ENCODE results near the gene SLC4A1AP. TPM values are rescaled to one million over a fixed set of nuclear protein-coding genes. Genes with fewer than 3 reads are reported as not detected.

SLC4A1AP gene
- total and polyA plus RNA-seq, 2 experiments from 2014 or later: 24.3 to 29.2 TPM

- Histone ChIP-seq H4K20me1 (replicated peaks; ENCODE audit: insufficient read depth) (no peaks in the 10 kb centered on the region), H3K4me2 (no peak overlapping the region), H3F3A (replicated peaks; ENCODE audit: low read depth) (no peaks in the 10 kb centered on the region; the same call in 1 of the 2 replicates), H3K36me3 (ENCODE audit: insufficient read depth) (no peaks in the 10 kb centered on the region), H3K4me1 (ENCODE audit: insufficient read depth) (0 out of 2 replicates have a peak, but pooled peaks cover 7% of the 10 kb centered on the region), H2AFZ (no peak overlapping the region), H3K27me3 (ENCODE audit: insufficient read depth) (peaks cover 26% of the 10 kb centered on the region; the same call in 1 of the 2 replicates), H3K9me2 (ENCODE audit: insufficient read depth) (no peaks in the 10 kb centered on the region), H3K27ac (ENCODE audit: low read depth) (no peak overlapping the region), H3K79me2 (replicated peaks; ENCODE audit: insufficient read depth) (no peaks in the 10 kb centered on the region), H3K4me3 (no peak overlapping the region)
- Mint-ChIP-seq H3K27me3 (ENCODE audit: insufficient read depth, low read depth, poor library complexity) (peaks cover 11% of the 10 kb centered on the region), H3K36me3 (ENCODE audit: low read depth) (no peaks in the 10 kb centered on the region; the same call in 2 of the 3 replicates), H3K4me3 (no peak overlapping the region; the same call in 2 of the 3 replicates), H3K4me1 (peaks cover 18% of the 10 kb centered on the region), H3K27ac (no peak overlapping the region), H3K9me3 (peaks cover 3% of the 10 kb centered on the region; the same call in 1 of the 3 replicates)
- DNase-seq (ENCODE audit: low spot score) (no peak), ATAC-seq (no peak)
- TF ChIP-seq JUNB (IDR thresholded peaks at IDR 0.05; ENCODE audit: unreplicated experiment) (no peak), REST (IDR thresholded peaks at IDR 0.05; ENCODE audit: unreplicated experiment) (no peak), ZNF462 (CRISPR knock-in tag; IDR thresholded peaks at IDR 0.05) (no peak), CREB1 (CRISPR knock-in tag; IDR thresholded peaks at IDR 0.05; ENCODE audit: low read depth) (no peak), ZNF114 (CRISPR knock-in tag; IDR thresholded peaks at IDR 0.05) (no peak), CTCF (conservative IDR thresholded peaks at IDR 0.05; ENCODE audit: low read depth in 2 of 2) (no peak), POLR2AphosphoS5 (IDR thresholded peaks at IDR 0.05; ENCODE audit: low read depth) (no peak), ZNF331 (CRISPR knock-in tag; IDR thresholded peaks at IDR 0.05; ENCODE audit: low read depth) (no peak), STAT1 (IDR thresholded peaks at IDR 0.05; ENCODE audit: unreplicated experiment) (no peak), NANOG (IDR thresholded peaks at IDR 0.05; ENCODE audit: borderline replicate concordance) (no peak), EZH2 (IDR thresholded peaks at IDR 0.05; ENCODE audit: low read depth, unreplicated experiment) (no peak), EZH2phosphoT487 (IDR thresholded peaks at IDR 0.05; ENCODE audit: unreplicated experiment) (no peak), ETS1 (IDR thresholded peaks at IDR 0.05) (no peak)
Measured at GRCh38 chr2:27713201-27713600, 49.5 kb downstream of the SLC4A1AP start.

All from GM23338 (cell line).